HG03159 (cell line): ENCODE measurements around the gene OR56A5.

ENCODE experiments used
- ATAC-seq: cut with Tn5 transposase; IDR thresholded peaks from one replicate; pipeline ENCODE4 v1.9.1; 2021; ENCODE audit warnings: mild to moderate bottlenecking, moderate library complexity; ENCODE audit not compliant: unreplicated experiment

OR56A5 gene

DNA sequence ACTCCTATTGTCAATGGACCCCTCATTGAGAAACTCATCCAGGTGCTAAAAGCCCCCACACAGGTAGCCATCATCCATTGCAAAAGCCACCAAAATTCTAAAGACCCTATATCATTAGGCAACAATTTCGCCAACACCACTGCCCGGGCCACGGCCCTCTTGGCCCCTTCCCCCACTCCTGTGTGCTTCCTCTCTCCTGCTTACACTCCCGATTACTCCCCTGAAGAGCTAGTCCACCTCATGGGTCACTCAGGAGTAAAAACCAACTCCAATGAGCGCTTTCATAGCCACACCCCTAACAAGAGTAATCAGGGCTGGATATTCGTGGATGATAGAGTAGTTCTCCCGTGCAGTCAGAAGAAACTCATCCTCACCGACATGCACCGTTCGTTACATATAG lies 35.2 kb downstream of the OR56A5 start:
- ATAC-seq = no peak

DNA sequence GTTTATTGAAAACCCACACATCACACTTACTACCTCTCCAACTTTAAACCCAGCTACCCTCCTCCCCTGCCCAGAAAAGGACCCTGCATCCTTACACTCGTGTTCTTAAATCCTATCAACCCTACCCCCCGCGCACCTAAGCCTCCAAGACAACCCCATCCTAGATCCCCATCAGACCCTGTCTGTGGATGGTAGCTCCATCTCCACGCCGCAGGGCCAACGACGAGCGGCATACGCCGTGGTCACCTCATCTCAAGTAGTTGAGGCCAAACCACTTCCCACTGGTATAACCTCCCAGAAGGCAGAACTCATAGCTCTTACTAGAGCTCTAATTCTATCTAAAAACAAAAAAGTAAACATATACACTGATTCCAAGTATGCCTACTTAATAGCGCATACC lies 35.6 kb downstream of the OR56A5 start:
- no peak for ATAC-seq

GRCh38 chr11:5931061-5931460 lies 37.2 kb downstream of the OR56A5 start:
- no peak for ATAC-seq

DNA sequence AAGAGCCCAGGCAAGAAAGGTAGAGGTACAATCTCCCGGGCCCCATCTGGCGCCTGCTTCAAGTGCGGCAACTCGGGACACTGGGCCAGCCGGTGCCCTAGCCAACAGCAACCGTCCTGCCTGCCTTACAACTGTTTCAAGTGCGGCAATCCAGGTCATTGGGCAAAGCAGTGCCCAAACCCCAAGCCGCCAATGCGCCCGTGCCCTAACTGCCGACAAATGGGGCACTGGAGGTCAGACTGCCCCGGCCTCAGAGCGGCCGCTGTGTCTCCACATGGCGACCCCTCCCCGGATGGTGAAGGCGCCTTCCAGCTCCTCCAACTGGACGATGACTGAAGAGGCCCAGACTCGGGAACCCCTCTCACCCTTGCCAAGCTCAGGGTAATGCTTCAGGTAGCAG lies 37.7 kb downstream of the OR56A5 start:
- no peak for ATAC-seq

- no peak for ATAC-seq
Measured at GRCh38 chr11:5929571-5930368, 38.5 kb downstream of the OR56A5 start.

DNA sequence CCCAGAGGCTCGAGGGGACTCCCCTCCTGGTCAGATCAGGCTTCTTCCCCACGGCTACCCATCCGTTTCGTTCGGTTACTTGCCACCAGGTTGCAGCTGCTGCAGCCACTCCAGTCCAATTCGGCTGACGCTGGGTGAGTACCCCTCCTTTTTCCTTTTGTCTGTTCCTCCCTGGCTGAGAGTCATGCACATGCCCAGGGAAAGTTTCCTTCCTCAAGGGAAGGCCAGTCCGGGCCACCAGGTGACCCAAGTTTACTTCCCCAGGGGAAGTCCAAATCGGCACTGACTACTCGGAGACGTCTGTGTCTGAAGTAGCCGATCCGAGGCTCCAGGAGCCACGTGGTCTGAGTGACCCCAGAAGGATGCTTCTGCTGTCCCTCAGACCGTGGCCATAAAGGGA lies 39.5 kb downstream of the OR56A5 start:
- no peak for ATAC-seq

GRCh38 chr11:5928271-5928670 lies 40.0 kb downstream of the OR56A5 start:
- no peak for ATAC-seq

GRCh38 chr11:5923794-5924193 lies 44.5 kb downstream of the OR56A5 start:
- ATAC-seq = no peak

- ATAC-seq = peak; percentile 35
Measured at GRCh38 chr11:5923427-5923776, 44.9 kb downstream of the OR56A5 start.

DNA sequence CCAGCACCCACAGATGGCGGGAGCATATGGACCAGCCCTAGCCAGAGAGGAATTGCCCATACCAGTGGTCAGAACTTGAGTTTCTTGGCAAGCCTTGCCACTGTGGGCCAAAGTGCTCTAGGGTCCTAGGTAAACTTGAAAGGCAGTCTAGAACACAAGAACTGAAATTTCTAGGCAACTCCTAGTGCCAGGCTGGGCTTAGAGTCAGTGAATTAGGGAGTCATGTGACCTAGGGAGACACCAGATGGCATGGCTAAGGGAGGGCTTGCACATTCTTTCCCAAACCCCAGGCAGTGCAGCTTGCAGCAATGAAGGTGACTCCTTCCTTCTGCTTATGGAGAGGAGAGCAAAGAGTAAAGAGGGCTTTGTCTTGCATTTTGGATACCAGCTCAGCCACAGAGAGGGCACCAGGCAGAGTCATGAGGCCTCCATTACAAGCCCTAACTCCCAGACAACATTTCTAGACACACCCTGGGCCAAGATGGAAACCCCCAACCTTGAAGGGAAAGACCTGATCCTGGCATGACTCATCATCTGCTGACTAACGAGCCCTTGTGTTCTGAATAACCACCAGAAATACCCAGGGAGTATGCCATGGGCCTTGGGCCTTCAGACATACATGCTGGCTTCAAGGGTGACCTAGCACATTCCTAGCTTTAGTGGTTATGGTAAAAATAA lies 45.4 kb downstream of the OR56A5 start:
- peak; percentile 87 for ATAC-seq
